MM.1S (cell line): ENCODE results near the gene ABTB2.

Experiments
- DNase-seq: peaks from one replicate; pipeline ENCODE4 v3.0.0-alpha.2; 2015
- H2AFZ ChIP-seq: fragments of 300-600 bp; sonication (generic); 2 replicates; pipeline ENCODE4 v1.6.0; 2016; ENCODE audit warnings: antibody characterized with exemption, low read length
- H3F3A ChIP-seq: fragments of 300-600 bp; sonication (generic); 2 replicates; pipeline ENCODE4 v1.6.1; 2016; ENCODE audit warnings: mild to moderate bottlenecking, antibody characterized with exemption, low read length, moderate library complexity, mixed read lengths; ENCODE audit not compliant: insufficient read depth
- H3K27ac ChIP-seq: fragments of 300-600 bp; sonication (generic); 2 replicates; pipeline ENCODE4 v1.5.1; 2016; ENCODE audit warnings: mild to moderate bottlenecking, low read length
- H3K27me3 ChIP-seq: fragments of 300-600 bp; sonication (generic); replicated peaks from 2 replicates; pipeline ENCODE4 v1.6.0; 2016; ENCODE audit warnings: low read length; ENCODE audit not compliant: insufficient read depth
- H3K36me3 ChIP-seq: fragments of 300-600 bp; sonication (generic); replicated peaks from 2 replicates; pipeline ENCODE4 v1.6.1; 2016; ENCODE audit warnings: mild to moderate bottlenecking, low read length, mixed read lengths; ENCODE audit not compliant: insufficient read depth
- H3K4me1 ChIP-seq: fragments of 300-600 bp; sonication (generic); 2 replicates; pipeline ENCODE4 v1.6.1; 2016; ENCODE audit warnings: low read length, mixed read lengths
- H3K4me2 ChIP-seq: fragments of 300-600 bp; sonication (generic); 2 replicates; pipeline ENCODE4 v1.6.0; 2016; ENCODE audit warnings: low read depth, low read length
- H3K4me3 ChIP-seq: fragments of 300-600 bp; sonication (generic); 2 replicates; pipeline ENCODE4 v1.5.1; 2016; ENCODE audit warnings: low read length, mixed read lengths
- H3K79me2 ChIP-seq: fragments of 300-600 bp; sonication (generic); 2 replicates; pipeline ENCODE4 v1.6.1; 2016; ENCODE audit warnings: mixed run types, low read length, mixed read lengths
- H3K9ac ChIP-seq: fragments of 300-600 bp; sonication (generic); 2 replicates; pipeline ENCODE4 v1.6.1; 2016; ENCODE audit warnings: low read length, mixed read lengths
- H3K9me2 ChIP-seq: fragments of 300-600 bp; sonication (generic); replicated peaks from 2 replicates; pipeline ENCODE4 v1.6.1; 2016; ENCODE audit warnings: mild to moderate bottlenecking, low read length, mixed read lengths; ENCODE audit not compliant: insufficient read depth
- H3K9me3 ChIP-seq: fragments of 300-600 bp; sonication (generic); replicated peaks from 2 replicates; pipeline ENCODE4 v1.6.1; 2016; ENCODE audit warnings: mild to moderate bottlenecking, low read length, mixed read lengths; ENCODE audit not compliant: insufficient read depth
- H4K20me1 ChIP-seq: fragments of 300-600 bp; sonication (generic); 2 replicates; pipeline ENCODE4 v1.6.1; 2016; ENCODE audit warnings: mild to moderate bottlenecking, low read length, moderate library complexity, mixed read lengths; ENCODE audit not compliant: insufficient read depth
- CTCF ChIP-seq: fragments of 300-600 bp; sonication (generic); IDR thresholded peaks from 2 replicates; pipeline ENCODE4 v1.5.1; 2016; ENCODE audit warnings: antibody characterized with exemption, low read length, mixed read lengths
- EZH2 ChIP-seq: fragments of 300-600 bp; sonication (generic); optimal IDR thresholded peaks from 2 replicates; pipeline ENCODE3; 2017; ENCODE audit warnings: low read depth, mild to moderate bottlenecking, antibody characterized with exemption, low read length, mixed read lengths
- EZH2phosphoT487 ChIP-seq: fragments of 300-600 bp; sonication (generic); IDR thresholded peaks from 2 replicates; pipeline ENCODE4 v1.6.1; 2018; ENCODE audit warnings: antibody characterized with exemption, low read length

ABTB2 gene

GRCh38 chr11:34356576-34356912 is 1.3 kb downstream of the ABTB2 start:
- no peak for DNase-seq
- Histone ChIP-seq H3K4me1 (no peaks in the 10 kb centered on the region), H3K4me3 (peak overlapping the region; percentile 65; the same call in 1 of the 2 replicates), H3K79me2 (no peaks in the 10 kb centered on the region), H3F3A (peaks cover 8% of the 10 kb centered on the region; the same call in 1 of the 2 replicates), H4K20me1 (no peaks in the 10 kb centered on the region), H3K27me3 (peaks cover 32% of the 10 kb centered on the region), H3K9ac (no peak overlapping the region), H3K4me2 (peak overlapping the region; percentile 89; the same call in 1 of the 2 replicates), H3K27ac (no peak overlapping the region), H2AFZ (no peak overlapping the region), H3K9me2 (no peaks in the 10 kb centered on the region), H3K36me3 (no peaks in the 10 kb centered on the region), H3K9me3 (no peaks in the 10 kb centered on the region)
- TF ChIP-seq EZH2phosphoT487 (no peak), EZH2 (no peak), CTCF (no peak)

- H3F3A ChIP-seq, result peaks cover 8% of the 10 kb centered on the region; the same call in 1 of the 2 replicates
- no peak for DNase-seq
- peaks cover 30% of the 10 kb centered on the region for H3K27me3 ChIP-seq
- H3K9me3 ChIP-seq, result no peaks in the 10 kb centered on the region
- H3K27ac ChIP-seq, result no peak overlapping the region
- no peak overlapping the region for H3K4me2 ChIP-seq
- H3K4me1 ChIP-seq, result no peaks in the 10 kb centered on the region
- no peak overlapping the region for H3K9ac ChIP-seq
- no peaks in the 10 kb centered on the region for H3K79me2 ChIP-seq
- no peak overlapping the region for H2AFZ ChIP-seq
- no peaks in the 10 kb centered on the region for H3K36me3 ChIP-seq
- no peaks in the 10 kb centered on the region for H4K20me1 ChIP-seq
- TF ChIP-seq EZH2 (no peak), CTCF (no peak), EZH2phosphoT487 (no peak)
- H3K4me3 ChIP-seq, result no peak overlapping the region
- no peaks in the 10 kb centered on the region for H3K9me2 ChIP-seq
Observed at GRCh38 chr11:34356130-34356529, 1.7 kb downstream of the ABTB2 start.

GRCh38 chr11:34355726-34356125 is 2.1 kb downstream of the ABTB2 start:
- Histone ChIP-seq H3K4me3 (no peak overlapping the region), H3K4me2 (no peak overlapping the region), H3K27me3 (peaks cover 26% of the 10 kb centered on the region), H3K9me3 (no peaks in the 10 kb centered on the region), H3F3A (peaks cover 8% of the 10 kb centered on the region; the same call in 1 of the 2 replicates), H3K27ac (no peak overlapping the region), H3K79me2 (no peaks in the 10 kb centered on the region), H3K36me3 (no peaks in the 10 kb centered on the region), H2AFZ (no peak overlapping the region), H3K4me1 (no peaks in the 10 kb centered on the region), H3K9me2 (no peaks in the 10 kb centered on the region), H3K9ac (no peak overlapping the region), H4K20me1 (no peaks in the 10 kb centered on the region)
- TF ChIP-seq EZH2phosphoT487 (no peak), CTCF (no peak), EZH2 (no peak)
- no peak for DNase-seq
